ENCODE results near the gene GBE1.

GRCh38 chr3:81565041-81565440, 196.4 kb downstream of the GBE1 start:
- TF ChIP-seq, protein P1, sequence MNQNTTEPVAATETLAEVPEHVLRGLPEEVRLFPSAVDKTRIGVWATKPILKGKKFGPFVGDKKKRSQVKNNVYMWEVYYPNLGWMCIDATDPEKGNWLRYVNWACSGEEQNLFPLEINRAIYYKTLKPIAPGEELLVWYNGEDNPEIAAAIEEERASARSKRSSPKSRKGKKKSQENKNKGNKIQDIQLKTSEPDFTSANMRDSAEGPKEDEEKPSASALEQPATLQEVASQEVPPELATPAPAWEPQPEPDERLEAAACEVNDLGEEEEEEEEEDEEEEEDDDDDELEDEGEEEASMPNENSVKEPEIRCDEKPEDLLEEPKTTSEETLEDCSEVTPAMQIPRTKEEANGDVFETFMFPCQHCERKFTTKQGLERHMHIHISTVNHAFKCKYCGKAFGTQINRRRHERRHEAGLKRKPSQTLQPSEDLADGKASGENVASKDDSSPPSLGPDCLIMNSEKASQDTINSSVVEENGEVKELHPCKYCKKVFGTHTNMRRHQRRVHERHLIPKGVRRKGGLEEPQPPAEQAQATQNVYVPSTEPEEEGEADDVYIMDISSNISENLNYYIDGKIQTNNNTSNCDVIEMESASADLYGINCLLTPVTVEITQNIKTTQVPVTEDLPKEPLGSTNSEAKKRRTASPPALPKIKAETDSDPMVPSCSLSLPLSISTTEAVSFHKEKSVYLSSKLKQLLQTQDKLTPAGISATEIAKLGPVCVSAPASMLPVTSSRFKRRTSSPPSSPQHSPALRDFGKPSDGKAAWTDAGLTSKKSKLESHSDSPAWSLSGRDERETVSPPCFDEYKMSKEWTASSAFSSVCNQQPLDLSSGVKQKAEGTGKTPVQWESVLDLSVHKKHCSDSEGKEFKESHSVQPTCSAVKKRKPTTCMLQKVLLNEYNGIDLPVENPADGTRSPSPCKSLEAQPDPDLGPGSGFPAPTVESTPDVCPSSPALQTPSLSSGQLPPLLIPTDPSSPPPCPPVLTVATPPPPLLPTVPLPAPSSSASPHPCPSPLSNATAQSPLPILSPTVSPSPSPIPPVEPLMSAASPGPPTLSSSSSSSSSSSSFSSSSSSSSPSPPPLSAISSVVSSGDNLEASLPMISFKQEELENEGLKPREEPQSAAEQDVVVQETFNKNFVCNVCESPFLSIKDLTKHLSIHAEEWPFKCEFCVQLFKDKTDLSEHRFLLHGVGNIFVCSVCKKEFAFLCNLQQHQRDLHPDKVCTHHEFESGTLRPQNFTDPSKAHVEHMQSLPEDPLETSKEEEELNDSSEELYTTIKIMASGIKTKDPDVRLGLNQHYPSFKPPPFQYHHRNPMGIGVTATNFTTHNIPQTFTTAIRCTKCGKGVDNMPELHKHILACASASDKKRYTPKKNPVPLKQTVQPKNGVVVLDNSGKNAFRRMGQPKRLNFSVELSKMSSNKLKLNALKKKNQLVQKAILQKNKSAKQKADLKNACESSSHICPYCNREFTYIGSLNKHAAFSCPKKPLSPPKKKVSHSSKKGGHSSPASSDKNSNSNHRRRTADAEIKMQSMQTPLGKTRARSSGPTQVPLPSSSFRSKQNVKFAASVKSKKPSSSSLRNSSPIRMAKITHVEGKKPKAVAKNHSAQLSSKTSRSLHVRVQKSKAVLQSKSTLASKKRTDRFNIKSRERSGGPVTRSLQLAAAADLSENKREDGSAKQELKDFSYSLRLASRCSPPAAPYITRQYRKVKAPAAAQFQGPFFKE (tag by site-specific recombination; IDR thresholded peaks at IDR 0.05; ENCODE audit: borderline replicate concordance), result no peak
- no peak for TF ChIP-seq ZBTB7A (tag by site-specific recombination; IDR thresholded peaks at IDR 0.05; ENCODE audit: low read depth)
- TF ChIP-seq, protein P2, sequence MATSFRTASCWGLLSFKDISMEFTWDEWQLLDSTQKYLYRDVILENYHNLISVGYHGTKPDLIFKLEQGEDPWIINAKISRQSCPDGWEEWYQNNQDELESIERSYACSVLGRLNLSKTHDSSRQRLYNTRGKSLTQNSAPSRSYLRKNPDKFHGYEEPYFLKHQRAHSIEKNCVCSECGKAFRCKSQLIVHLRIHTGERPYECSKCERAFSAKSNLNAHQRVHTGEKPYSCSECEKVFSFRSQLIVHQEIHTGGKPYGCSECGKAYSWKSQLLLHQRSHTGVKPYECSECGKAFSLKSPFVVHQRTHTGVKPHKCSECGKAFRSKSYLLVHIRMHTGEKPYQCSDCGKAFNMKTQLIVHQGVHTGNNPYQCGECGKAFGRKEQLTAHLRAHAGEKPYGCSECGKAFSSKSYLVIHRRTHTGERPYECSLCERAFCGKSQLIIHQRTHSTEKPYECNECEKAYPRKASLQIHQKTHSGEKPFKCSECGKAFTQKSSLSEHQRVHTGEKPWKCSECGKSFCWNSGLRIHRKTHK (tag by site-specific recombination; IDR thresholded peaks at IDR 0.05), result no peak
- TF ChIP-seq, protein P3, sequence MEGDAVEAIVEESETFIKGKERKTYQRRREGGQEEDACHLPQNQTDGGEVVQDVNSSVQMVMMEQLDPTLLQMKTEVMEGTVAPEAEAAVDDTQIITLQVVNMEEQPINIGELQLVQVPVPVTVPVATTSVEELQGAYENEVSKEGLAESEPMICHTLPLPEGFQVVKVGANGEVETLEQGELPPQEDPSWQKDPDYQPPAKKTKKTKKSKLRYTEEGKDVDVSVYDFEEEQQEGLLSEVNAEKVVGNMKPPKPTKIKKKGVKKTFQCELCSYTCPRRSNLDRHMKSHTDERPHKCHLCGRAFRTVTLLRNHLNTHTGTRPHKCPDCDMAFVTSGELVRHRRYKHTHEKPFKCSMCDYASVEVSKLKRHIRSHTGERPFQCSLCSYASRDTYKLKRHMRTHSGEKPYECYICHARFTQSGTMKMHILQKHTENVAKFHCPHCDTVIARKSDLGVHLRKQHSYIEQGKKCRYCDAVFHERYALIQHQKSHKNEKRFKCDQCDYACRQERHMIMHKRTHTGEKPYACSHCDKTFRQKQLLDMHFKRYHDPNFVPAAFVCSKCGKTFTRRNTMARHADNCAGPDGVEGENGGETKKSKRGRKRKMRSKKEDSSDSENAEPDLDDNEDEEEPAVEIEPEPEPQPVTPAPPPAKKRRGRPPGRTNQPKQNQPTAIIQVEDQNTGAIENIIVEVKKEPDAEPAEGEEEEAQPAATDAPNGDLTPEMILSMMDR (tag by site-specific recombination; IDR thresholded peaks at IDR 0.05), result no peak
- no peak for TF ChIP-seq ZBTB26 (tag by site-specific recombination; optimal IDR thresholded peaks at IDR 0.05)
- no peak for TF ChIP-seq ZNF223 (tag by site-specific recombination; IDR thresholded peaks at IDR 0.05)
- no peak for TF ChIP-seq ZNF623 (tag by site-specific recombination; IDR thresholded peaks at IDR 0.05)
- TF ChIP-seq, protein P4, sequence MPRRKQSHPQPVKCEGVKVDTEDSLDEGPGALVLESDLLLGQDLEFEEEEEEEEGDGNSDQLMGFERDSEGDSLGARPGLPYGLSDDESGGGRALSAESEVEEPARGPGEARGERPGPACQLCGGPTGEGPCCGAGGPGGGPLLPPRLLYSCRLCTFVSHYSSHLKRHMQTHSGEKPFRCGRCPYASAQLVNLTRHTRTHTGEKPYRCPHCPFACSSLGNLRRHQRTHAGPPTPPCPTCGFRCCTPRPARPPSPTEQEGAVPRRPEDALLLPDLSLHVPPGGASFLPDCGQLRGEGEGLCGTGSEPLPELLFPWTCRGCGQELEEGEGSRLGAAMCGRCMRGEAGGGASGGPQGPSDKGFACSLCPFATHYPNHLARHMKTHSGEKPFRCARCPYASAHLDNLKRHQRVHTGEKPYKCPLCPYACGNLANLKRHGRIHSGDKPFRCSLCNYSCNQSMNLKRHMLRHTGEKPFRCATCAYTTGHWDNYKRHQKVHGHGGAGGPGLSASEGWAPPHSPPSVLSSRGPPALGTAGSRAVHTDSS (tag by site-specific recombination; IDR thresholded peaks at IDR 0.05), result no peak
- no peak for TF ChIP-seq ZBTB1 (tag by site-specific recombination; IDR thresholded peaks at IDR 0.05)
- TF ChIP-seq ZNF549 (tag by site-specific recombination; IDR thresholded peaks at IDR 0.05), result no peak
- no peak for TF ChIP-seq ZNF146 (tag by site-specific recombination; IDR thresholded peaks at IDR 0.05)
